NB4 (cell line): Measurements from ENCODE around the gene MIA3.

Experiments used
- CTCF ChIP-seq: IDR thresholded peaks from one replicate; pipeline ENCODE4 v1.5.1; 2012; ENCODE audit warnings: low read depth, low read length
- POLR2A ChIP-seq: IDR thresholded peaks from 2 replicates; pipeline ENCODE4 v1.6.1; 2011; ENCODE audit warnings: mild to moderate bottlenecking; ENCODE audit not compliant: insufficient read length; ENCODE audit errors: extremely low read depth

GRCh38 chr1:222704260-222704659 is 86.4 kb downstream of the MIA3 start:
- no peak for TF ChIP-seq CTCF
- no peak for TF ChIP-seq POLR2A
